Stimulated activated naive CD8-positive, alpha-beta T cell treated with anti-CD3 and anti-CD28 coated beads, Interleukin-15, Interleukin-2, amounts not matched to agents 100 ng/mL and 50 ng/mL, for 24 hours (primary cell): ENCODE results near the gene GLT1D1.
A peak's percentile ranks its signal among the peaks of the same experiment; 100 is the strongest.
"Not testable (repeated sequence)": the region's sequence is repeated elsewhere in the genome, so short reads cannot be mapped to it uniquely, and the experiment has no call there.

ENCODE experiments used
- H3K27ac Mint-ChIP-seq: one replicate; pipeline ENCODE4 v1.8.0; 2021; ENCODE audit warnings: mild to moderate bottlenecking, mixed read lengths
- H3K27me3 Mint-ChIP-seq: one replicate; pipeline ENCODE4 v1.8.0; 2021; ENCODE audit warnings: mixed read lengths
- H3K36me3 Mint-ChIP-seq: one replicate; pipeline ENCODE4 v1.8.0; 2021; ENCODE audit warnings: low read depth, mixed read lengths
- H3K4me1 Mint-ChIP-seq: one replicate; pipeline ENCODE4 v1.8.0; 2021; ENCODE audit warnings: low read depth, mixed read lengths
- H3K4me3 Mint-ChIP-seq: one replicate; pipeline ENCODE4 v1.8.0; 2021; ENCODE audit warnings: mild to moderate bottlenecking, mixed read lengths
- H3K9me3 Mint-ChIP-seq: one replicate; pipeline ENCODE4 v1.8.0; 2021; ENCODE audit warnings: mixed read lengths

Gene GLT1D1

DNA sequence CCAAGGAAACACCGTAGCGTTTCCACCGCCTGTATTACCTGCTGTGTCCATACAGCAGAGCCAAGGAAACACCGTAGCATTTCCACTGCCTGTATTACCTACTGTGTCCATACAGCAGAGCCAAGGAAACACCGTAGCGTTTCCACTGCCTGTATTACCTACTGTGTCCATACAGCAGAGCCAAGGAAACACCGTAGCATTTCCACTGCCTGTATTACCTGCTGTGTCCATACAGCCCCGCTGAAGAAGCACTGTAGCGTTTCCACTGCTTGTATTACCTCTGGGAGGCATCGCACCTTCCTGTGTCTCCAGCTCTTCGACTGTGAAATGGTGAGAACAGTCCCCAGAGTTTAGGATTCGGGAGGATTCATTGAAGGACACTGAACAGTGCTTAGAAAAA, 13.4 kb upstream of the GLT1D1 start:
- H3K27ac Mint-ChIP-seq, H3K4me1 Mint-ChIP-seq, H3K4me3 Mint-ChIP-seq, H3K9me3 Mint-ChIP-seq, H3K36me3 Mint-ChIP-seq: not testable (repeated sequence)
- peaks cover 19% of the 10 kb centered on the region for H3K27me3 Mint-ChIP-seq

DNA sequence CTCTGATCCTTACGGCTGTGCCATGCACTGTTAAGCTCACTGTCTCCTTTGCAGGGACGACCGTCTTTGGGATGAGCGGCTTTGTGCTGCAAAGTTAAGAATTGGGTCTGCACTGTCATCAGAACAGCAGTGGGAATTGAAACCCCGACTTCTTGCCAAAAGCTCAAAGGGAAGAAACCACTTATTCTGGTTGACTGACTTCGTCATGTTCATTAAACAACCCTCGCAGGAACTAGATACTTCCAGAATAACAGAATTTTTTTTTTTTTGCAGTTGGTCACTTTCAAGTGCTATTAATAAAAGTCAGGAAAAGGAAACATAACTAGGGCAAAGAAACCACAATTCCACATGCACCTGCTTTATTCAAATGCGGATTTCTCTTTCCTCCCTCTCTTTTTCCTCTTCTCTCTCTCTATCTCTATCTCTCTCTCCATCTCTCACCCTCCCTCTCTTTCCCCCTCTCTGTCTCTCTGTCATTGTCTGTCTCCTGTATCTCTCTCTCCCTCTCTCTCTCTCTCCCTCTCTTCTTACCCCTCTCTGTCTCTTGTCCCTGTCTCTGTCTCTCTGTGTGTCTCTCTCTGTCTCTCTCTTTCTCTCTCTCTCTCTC, 12.3 kb upstream of the GLT1D1 start:
- Mint-ChIP-seq H3K4me3 (no peak overlapping the region), H3K27ac (peak overlapping the region; percentile 69), H3K4me1 (peaks cover 10% of the 10 kb centered on the region), H3K36me3 (no peaks in the 10 kb centered on the region), H3K9me3 (no peaks in the 10 kb centered on the region), H3K27me3 (peaks cover 15% of the 10 kb centered on the region)

DNA sequence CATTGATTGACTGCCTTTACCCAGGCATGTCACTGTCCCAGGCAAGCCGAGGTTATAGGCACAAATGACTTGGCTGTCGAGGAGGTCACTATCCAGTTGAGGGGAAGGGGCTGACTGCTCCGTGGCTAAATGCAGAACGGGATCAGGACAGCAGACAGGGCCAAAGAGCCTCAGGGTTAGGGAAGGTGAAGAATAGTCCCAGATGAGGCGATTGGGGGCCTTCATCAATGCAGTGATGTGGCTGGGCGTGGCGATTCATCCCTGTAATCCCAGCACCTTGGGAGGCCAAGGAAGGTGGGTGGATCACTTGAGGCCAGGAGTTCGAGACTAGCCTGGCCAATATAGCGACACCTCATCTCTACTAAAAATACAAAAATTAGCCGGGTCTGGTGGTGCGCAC, 10.7 kb upstream of the GLT1D1 start:
- Mint-ChIP-seq H3K4me1 (peaks cover 10% of the 10 kb centered on the region), H3K9me3 (no peaks in the 10 kb centered on the region), H3K27me3 (peaks cover 11% of the 10 kb centered on the region), H3K4me3 (no peak overlapping the region), H3K36me3 (no peaks in the 10 kb centered on the region), H3K27ac (no peak overlapping the region)

DNA sequence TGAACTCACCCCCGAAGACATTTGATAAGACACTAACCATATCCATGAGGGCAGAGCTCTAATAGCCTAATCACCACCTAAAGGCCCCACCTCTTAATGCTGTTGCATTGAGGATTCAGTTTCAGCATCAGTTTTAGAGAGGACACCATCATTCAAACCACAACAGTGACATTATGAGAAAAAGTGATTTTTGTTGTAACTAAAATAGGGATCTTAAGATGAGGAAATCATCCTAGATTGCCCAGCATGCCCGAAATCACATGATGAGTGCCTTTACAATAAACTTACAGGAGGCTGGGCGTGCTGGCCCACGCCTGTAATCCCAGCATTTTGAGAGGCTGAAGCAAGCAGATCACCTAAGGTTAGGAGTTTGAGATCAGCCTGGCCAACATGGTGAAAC, 9.7 kb upstream of the GLT1D1 start:
- Mint-ChIP-seq H3K9me3 (no peaks in the 10 kb centered on the region), H3K4me3 (no peak overlapping the region), H3K4me1 (peaks cover 10% of the 10 kb centered on the region), H3K27me3 (peaks cover 11% of the 10 kb centered on the region), H3K27ac (no peak overlapping the region), H3K36me3 (no peaks in the 10 kb centered on the region)

DNA sequence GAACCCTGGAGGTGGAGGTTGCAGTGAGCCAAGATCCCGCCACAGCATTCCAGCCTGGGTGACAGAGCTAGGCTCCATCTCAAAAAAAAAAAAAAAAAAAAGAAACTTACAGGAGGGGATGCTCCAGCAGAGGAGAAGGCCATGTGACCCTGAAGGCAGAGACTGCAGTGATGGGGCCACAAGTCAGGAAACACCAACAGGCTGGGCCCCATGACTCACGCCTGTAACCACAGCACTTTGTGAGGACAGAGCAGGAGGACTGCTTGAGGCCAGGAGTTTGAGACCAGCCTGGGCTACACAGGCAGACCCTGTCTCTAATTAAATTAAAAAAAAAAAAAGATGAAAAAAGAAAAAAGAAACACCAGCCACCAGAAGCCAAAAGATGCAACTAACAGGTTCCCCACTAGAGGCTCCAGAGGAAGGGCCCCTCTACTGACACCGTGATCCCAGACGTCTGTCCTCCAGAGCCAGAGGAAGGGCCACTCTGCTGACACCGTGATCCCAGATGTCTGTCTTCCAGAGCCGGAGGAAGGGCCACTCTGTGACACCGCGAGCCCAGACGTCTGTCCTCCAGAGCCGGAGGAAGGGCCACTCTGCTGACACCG, 9.1 kb upstream of the GLT1D1 start:
- Mint-ChIP-seq H3K36me3 (no peaks in the 10 kb centered on the region), H3K27me3 (peaks cover 11% of the 10 kb centered on the region), H3K9me3 (no peaks in the 10 kb centered on the region), H3K27ac (no peak overlapping the region), H3K4me3 (no peak overlapping the region), H3K4me1 (peaks cover 10% of the 10 kb centered on the region)

DNA sequence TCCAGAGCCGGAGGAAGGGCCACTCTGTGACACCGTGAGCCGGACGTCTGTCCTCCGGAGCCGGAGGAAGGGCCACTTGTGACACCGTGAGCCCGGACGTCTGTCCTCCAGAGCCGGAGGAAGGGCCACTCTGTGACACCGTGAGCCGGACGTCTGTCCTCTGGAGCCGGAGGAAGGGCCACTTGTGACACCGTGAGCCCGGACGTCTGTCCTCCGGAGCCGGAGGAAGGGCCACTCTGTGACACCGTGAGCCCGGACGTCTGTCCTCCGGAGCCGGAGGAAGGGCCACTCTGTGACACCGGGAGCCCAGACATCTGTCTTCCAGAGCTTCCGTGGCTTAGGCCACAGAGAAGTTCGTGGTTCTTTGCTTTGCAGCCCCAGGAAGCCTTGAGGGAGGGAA, 6.6 kb upstream of the GLT1D1 start:
- H3K9me3 Mint-ChIP-seq, H3K36me3 Mint-ChIP-seq, H3K4me1 Mint-ChIP-seq, H3K27ac Mint-ChIP-seq, H3K4me3 Mint-ChIP-seq, H3K27me3 Mint-ChIP-seq: not testable (repeated sequence)

DNA sequence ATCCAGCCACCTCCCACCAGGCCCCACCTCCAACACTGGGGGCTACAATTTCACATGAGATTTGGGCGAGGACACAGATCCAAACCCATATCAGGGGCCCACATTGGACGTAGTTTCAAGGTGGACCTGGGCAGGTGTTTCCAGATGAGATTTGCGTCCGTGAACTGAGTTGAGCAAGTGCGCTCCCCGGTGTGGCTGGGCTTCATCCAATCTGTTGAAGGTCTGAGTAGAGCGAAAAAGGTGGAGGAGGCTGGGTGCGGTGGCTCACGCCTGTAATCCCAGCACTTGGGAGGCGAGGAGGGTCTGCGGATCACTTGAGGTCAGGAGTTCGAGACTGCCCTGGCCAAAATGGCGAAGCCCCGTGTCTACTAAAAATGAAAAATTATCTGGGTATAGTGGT, 4.9 kb upstream of the GLT1D1 start:
- peaks cover 14% of the 10 kb centered on the region for H3K27me3 Mint-ChIP-seq
- no peaks in the 10 kb centered on the region for H3K36me3 Mint-ChIP-seq
- no peak overlapping the region for H3K4me3 Mint-ChIP-seq
- no peaks in the 10 kb centered on the region for H3K4me1 Mint-ChIP-seq
- H3K9me3 Mint-ChIP-seq: no peaks in the 10 kb centered on the region
- no peak overlapping the region for H3K27ac Mint-ChIP-seq

DNA sequence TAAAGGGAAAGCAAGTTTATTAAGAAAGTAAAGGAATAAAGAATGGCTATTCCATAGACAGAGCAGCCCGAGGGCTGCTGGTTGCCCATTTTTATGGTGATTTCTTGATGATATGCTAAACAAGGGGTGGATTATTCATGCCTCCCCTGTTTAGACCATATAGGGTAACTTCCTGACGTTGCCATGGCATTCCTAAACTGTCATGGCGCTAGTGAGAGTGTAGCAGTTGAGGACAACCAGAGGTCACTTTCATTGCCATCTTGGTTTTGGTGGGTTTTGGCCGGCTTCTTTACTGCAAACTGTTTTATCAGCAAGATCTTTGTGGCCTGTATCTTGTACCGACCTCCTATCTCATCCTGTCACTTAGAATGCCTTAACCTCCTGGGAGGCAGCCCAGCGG, 3.5 kb upstream of the GLT1D1 start:
- H3K27ac Mint-ChIP-seq, H3K4me3 Mint-ChIP-seq, H3K9me3 Mint-ChIP-seq, H3K36me3 Mint-ChIP-seq, H3K4me1 Mint-ChIP-seq: not testable (repeated sequence)
- H3K27me3 Mint-ChIP-seq: peaks cover 24% of the 10 kb centered on the region

DNA sequence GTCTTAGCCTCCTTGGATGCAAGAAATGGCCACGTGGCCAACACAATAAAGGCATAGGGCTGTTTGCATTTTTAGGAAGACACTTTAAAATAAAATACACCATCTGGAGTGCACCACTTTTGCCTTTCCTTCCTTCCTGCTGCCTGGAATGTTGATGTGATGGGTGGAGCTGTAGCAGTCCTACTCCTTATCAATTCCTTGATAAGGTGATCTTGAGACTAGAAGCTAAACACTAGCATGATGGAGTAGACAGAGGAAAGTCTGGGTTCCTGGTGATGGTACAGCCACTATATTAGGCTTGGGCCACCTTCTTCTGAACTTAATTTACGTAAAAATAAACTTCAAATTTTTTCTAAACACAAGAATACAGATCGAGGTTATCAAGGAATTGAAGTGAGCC, 2.9 kb upstream of the GLT1D1 start:
- H3K36me3 Mint-ChIP-seq: no peaks in the 10 kb centered on the region
- H3K27me3 Mint-ChIP-seq: peaks cover 28% of the 10 kb centered on the region
- no peaks in the 10 kb centered on the region for H3K4me1 Mint-ChIP-seq
- no peaks in the 10 kb centered on the region for H3K9me3 Mint-ChIP-seq
- H3K4me3 Mint-ChIP-seq: no peak overlapping the region
- no peak overlapping the region for H3K27ac Mint-ChIP-seq

DNA sequence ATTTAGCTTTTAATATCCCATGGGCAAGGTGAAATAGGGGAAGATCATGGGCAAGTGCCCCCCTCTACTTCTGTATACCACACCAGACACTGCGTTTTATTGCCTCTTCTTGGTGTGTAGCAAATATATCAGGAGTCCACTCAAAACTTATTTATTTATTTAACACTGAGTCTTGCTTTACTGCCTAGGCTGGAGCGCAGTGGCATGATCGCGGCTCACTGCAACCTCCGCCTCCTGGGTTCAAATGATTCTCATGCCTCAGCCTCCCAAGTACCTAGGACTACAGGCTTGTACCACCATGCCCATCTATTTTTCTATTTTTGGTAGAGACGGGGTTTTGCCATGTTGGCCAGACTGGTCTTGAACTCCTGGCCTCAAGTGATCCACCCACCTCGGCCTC, 1.8 kb upstream of the GLT1D1 start:
- not testable (repeated sequence) for H3K36me3 Mint-ChIP-seq, H3K27ac Mint-ChIP-seq, H3K9me3 Mint-ChIP-seq, H3K4me3 Mint-ChIP-seq, H3K4me1 Mint-ChIP-seq
- H3K27me3 Mint-ChIP-seq: peaks cover 35% of the 10 kb centered on the region

DNA sequence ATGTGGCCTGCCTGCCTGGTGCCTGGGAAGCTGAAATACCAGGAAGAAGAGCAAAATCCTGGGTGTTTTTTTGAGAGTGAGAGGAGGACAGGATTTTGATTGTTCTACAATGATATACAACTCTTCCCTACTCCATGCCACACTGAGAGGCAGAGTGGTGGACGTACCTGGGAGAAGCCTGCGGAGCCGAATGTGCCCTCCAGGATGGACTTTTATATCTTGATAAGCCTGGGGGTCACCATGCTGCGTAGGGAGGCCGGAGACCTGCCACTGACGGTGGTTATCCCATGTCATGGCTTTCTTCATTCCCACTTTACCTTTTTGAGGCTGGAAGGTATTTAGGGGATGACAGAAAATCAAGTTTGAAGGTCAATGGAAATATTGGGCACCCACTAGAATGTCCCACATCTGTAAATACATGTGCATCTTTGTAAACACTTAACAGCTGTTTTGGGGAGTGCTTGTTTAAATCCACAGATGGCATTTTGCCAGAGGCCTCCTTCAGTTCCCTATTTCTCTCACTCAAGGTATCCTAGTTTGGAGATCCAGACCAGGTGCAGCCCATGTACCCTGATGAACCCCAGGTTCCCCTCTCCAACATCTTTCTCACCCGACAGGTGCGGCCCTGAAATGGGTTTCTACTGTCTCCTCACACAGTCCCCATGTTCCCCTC, 1.1 kb upstream of the GLT1D1 start:
- Mint-ChIP-seq H3K27ac (no peak overlapping the region), H3K36me3 (no peaks in the 10 kb centered on the region), H3K9me3 (no peaks in the 10 kb centered on the region), H3K4me1 (no peaks in the 10 kb centered on the region), H3K27me3 (peaks cover 35% of the 10 kb centered on the region), H3K4me3 (no peak overlapping the region)

DNA sequence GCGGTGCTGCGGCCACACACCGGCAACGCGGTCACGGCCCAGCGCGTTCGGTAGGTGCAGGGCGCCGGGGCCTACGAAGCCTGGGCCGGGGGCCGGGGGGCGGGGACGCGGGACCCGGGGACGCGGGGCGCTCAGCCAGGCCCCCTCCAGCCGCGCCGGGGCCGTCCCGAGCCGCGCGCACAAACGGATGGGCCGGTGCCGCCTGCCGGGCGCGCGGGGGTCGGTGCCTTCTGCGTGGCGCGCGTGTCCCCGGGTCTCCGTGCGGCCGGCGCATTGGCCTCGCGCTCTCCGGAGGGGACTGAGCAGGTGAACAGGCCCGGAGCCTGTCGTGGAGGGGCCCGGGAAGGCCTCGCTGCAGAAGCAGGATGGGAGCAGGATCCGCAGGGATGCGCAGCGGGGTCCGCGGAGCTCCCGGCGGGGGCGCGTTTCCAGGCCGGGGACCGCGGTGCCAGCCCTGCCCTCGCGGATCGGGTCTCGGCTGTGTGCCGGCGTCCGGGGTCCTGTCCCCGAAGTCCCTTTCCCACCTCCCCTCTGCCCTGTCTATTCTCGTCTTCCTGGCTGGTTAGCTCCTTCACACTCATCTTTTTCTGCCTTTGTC, 421 bp downstream of the GLT1D1 start:
- Mint-ChIP-seq H3K4me3 (peak overlapping the region; percentile 51), H3K27me3 (peaks cover 38% of the 10 kb centered on the region), H3K27ac (no peak overlapping the region), H3K36me3 (no peaks in the 10 kb centered on the region), H3K4me1 (no peaks in the 10 kb centered on the region), H3K9me3 (no peaks in the 10 kb centered on the region)

DNA sequence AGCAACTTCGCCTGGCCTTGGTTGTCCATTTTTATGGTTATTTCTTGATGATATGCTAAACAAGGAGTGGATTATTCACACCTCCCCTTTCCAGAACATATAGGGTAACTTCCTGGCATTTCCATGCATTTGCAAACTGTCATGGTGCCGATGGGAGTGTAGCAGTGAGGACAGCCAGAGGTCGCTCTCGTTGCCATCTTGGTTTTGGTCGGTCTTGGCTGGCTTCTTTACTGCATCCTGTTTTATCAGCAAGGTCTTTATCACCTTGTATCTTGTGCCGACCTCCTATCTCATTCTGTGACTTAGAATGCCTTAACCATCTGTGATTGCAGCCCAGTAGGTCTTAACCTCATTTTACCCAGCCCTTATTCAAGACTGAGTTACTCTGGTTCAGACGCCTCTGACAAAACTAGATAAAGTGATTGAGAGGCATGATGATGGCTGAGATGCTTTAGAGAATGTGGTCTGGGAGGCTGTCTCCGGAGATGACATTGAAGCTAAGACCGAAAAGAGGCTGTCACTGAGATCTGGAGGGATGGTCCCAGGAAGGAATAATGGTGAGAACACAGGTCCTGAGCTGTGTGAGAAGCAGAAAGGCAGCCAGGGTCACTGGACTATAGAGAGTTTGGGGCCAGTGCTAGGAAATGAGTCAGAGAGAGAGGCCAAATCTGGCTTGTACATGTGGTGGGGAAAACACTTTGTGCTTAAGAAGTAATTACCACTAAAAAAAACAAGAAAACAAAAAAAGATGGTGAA, 2.9 kb downstream of the GLT1D1 start:
- Mint-ChIP-seq H3K4me3 (no peak overlapping the region), H3K27ac (no peak overlapping the region)

DNA sequence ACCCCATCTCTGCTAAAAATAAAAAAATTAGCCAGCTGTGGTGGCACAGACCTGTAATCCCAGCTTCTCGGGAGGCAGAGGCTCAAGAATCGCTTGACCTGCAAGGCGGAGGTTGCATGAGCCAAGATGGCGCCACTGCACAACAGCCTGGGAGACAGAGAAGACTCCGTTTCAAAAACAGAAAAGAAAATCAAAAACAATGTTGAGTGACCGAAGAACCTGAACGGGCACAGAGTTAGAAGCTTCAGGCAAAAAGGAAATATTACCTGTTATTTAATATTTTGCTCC, 3.5 kb downstream of the GLT1D1 start:
- Mint-ChIP-seq H3K4me1 (no peaks in the 10 kb centered on the region), H3K36me3 (no peaks in the 10 kb centered on the region), H3K9me3 (no peaks in the 10 kb centered on the region), H3K4me3 (no peak overlapping the region), H3K27ac (no peak overlapping the region), H3K27me3 (peaks cover 32% of the 10 kb centered on the region)

More for the DNA sequence above, 2.9 kb downstream of the GLT1D1 start:
- H3K9me3 Mint-ChIP-seq: no peaks in the 10 kb centered on the region
- H3K27me3 Mint-ChIP-seq: peaks cover 34% of the 10 kb centered on the region
- H3K36me3 Mint-ChIP-seq: no peaks in the 10 kb centered on the region
- H3K4me1 Mint-ChIP-seq: no peaks in the 10 kb centered on the region

DNA sequence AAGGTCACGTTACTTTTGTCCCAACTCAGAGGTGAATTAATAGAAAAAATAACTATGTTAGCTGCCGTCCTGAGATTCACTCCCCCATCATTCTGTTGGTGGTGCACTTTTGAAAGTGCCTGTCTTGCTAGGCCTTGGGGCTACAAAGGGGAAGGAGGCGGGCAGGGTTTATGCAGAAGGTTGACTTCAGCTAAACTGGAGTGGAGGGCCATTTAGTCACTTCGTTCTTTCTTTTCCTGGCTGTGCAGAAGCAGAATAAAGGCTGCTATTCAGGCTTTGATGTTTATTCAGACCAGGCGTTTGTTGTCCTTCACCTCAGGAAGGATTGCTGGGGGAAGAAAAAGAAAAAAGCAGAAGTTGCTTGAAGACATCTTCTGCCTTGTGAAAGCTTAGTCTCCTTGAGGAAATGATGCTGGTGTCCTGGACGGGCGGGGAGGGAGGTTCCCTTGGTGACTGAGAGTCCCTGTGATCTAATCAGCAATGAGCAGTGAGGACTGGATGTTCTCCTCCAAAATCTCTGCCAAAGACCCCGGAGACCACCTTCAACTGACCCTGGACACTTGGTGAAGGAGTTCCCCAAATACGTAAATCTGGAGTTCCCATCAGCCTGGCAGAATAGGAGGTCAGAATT, 4.0 kb downstream of the GLT1D1 start:
- no peaks in the 10 kb centered on the region for H3K9me3 Mint-ChIP-seq
- H3K27ac Mint-ChIP-seq: no peak overlapping the region
- no peaks in the 10 kb centered on the region for H3K36me3 Mint-ChIP-seq
- H3K27me3 Mint-ChIP-seq: peaks cover 29% of the 10 kb centered on the region
- no peak overlapping the region for H3K4me3 Mint-ChIP-seq
- H3K4me1 Mint-ChIP-seq: no peaks in the 10 kb centered on the region
